Measurements from ENCODE around the gene JARID2.

JARID2 gene

DNA sequence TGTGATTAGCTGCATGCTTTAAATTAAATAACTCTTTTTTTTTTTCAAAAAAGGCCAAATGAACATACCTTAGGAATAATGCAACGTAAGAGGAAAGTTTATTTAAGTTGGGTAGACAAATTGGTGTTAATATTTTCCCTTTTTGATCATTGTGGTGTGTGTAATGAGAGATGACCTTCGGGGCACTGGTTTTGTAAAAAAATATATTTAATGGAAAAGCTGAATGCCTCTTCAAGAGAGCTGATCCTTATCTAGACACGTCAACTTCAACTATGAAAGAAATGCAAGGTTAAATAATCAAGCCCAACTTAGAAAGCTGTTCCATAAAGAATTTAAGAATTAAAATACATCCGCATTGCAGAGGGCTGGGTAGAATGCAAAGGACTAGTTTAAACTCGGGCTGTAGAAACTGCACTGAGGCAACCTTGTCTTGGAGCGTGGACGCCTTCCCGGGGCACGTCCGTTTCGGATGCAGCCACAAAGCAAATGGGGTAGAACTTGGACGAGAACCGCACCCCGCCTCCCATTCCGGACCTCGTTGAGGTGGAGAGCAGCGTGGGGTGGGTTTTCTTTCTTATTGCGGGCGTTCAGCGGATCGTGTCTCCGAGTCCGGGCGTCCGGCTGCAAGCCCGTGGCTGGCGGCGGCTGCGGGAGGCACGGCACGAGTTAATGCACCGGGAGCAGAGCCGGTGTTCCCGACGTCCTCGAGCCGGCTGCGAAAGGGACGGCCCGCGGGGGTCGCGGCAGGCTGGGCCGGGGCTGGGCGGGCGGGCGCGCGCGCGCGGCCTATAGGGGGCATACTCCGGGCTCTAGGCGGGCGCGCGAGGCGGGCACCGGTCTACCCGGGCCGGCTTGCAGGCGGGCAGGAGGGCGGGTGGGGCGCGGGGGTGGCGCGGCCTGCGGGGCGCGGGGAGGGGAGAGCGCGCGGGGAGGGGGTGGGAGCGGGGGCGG lies 1.9 kb downstream of the JARID2 start:
- DNase-seq: peak; percentile 58

DNA sequence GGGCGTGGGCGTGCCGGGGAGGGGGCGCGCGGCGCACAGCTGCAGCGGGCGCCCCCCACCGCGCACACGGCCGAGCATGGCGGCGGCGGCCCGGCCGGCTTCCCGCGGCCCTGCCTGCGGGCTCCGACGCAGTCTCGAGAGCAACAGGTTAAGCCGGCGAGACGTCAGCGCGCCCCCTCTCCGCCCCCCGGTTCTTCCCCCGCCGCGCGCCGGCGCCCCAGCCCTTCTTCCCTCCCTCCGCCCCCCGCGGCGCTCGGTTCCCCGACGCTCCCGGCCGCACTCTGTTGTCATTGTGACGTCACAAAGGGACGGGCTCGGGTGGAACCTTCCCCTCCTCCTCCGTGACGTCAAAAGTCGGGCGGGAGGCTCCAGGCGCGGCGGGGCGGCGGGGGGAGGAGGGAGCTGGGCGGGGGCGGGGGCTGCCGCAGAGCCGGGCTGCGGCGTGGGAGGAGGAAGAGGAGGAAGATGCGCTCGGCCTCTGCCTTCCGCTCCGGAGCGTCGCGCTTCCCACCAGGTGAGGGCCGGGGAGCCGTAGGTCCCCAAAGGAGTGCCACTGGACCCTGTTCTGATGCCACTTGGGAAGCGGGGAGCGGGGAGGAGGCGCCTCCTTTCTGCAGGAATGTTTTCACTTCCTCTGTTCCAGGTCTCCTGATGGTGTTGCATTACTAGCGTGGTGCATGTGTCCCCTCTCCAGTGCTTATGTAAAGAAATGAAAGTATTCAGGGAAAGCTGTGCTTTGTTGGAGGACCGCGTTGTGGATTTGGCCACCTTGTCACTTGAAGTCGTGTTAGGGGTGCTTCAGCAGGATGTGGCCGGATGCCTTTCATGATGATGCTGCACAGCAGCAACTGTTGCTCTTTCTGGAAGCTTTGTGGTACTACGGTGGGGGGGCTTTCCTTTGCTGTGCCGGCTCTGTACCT lies 2.8 kb downstream of the JARID2 start:
- DNase-seq: peak; percentile 98

- DNase-seq: no peak
Measured at GRCh38 chr6:15249371-15250019, 3.6 kb downstream of the JARID2 start.

GRCh38 chr6:15250187-15251168 lies 4.6 kb downstream of the JARID2 start:
- DNase-seq: no peak

GRCh38 chr6:15252195-15252594 lies 6.3 kb downstream of the JARID2 start:
- DNase-seq: no peak

- DNase-seq: no peak
Measured at GRCh38 chr6:15253203-15254022, 7.5 kb downstream of the JARID2 start.

DNA sequence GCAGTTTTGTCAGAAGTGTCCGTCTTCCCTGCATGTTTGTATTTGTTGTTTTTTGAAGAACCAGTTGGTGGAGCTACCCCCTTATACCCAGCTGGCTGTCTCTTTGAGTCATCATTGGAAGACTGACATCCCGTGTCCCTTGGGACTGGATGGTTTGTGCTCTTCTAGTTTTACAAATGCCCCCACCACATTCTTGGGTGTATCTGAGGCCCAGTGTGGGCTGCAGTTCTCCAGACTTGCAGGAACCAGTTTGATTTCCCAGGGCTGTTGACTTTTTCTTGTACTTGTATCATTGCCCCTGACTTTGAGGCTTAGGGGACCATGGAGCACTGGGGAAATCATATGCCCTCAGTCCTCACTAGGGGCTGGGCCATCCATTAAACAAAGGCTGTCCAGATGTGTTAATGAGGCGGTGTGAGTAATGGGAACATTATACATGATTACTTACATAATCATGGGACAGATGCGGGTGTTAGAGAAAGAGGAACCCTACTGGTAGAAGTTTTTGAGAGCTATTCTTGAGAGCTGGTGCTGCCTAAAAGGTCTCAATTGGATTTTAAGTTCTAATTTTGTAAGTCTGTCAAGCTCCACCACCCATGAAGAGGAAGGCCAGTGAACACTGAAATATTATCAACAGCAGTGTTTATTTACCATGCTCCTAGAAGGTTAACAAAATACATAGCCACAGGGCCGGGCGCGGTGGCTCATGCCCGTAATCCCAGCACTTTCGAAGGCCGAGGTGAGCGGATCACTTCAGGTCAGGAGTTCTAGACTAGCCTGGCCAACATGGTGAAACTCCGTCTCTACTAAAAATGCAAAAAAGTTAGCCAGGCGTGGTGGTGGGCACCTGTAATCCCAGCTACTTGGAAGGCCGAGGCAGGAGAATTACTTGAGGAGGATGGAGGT lies 8.5 kb downstream of the JARID2 start:
- no peak for DNase-seq

GRCh38 chr6:15255481-15255880 lies 9.6 kb downstream of the JARID2 start:
- no peak for DNase-seq

GRCh38 chr6:15255909-15256395 lies 10.1 kb downstream of the JARID2 start:
- no peak for DNase-seq

GRCh38 chr6:15256538-15257271 lies 10.8 kb downstream of the JARID2 start:
- DNase-seq: no peak

- no peak for DNase-seq
Measured at GRCh38 chr6:15257357-15258132, 11.7 kb downstream of the JARID2 start.

GRCh38 chr6:15259766-15260098 lies 13.9 kb downstream of the JARID2 start:
- no peak for DNase-seq

DNA sequence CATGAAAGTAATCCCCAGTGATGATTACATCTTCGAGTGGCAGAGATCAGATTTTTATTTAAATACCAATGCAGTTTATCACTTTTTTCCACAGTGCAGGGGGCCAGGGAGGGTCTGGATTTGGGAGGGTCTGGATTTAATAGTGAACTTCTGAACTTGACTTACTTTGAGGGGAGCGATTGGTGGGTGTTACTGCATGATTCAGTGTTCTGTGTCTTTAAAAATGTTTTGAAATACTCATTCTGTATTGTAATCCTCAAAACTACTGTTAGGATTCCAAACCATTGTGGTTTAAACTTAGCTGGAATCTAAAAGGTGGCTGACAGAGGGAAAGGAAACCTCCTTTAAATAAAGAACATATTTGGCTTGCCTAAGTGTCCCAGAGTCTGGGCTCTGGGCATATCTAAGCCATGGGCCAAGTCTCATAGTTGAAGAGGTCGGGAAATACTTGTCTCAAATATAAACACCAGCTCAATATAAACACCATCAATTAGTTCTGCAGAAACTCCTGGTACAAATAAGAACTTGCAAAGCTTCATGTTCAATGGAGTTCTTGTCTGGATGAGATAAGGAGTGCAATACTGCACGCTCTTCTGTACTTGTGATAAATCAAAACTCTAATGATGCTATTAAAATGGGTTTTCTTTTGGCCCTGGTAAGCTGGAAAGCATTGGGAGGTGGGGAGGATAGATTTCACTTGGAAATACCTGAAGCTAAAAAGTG lies 14.4 kb downstream of the JARID2 start:
- no peak for DNase-seq

DNA sequence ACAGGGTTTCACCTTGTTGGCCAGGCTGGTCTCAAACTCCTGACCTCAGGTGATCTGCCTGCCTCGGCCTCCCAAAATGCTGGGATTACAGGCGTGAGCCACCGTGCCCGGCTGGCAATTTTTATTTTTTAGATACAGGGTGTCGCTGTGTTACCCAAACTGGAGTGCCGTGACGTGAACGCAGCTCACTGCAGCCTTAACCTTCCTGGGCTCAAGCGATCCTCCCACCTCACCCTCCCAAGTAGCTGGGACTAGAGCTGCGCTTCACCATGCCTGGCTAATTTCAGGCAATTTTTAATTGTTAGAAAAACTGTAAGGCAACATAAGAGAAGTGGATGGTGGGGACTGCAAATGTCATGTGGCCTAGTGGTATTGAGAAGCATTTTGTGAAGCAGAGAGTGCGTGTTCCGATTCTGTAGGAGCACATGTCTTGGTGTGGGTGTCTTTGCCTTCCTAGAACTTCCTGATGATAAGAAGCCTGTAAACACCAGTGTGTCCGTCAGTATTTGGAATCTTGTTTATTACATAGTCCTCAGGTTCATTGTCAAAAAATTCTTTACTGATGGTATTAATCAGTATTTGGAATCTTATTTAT lies 18.0 kb downstream of the JARID2 start:
- DNase-seq: no peak

- no peak for DNase-seq
Measured at GRCh38 chr6:15264412-15264811, 18.5 kb downstream of the JARID2 start.

DNA sequence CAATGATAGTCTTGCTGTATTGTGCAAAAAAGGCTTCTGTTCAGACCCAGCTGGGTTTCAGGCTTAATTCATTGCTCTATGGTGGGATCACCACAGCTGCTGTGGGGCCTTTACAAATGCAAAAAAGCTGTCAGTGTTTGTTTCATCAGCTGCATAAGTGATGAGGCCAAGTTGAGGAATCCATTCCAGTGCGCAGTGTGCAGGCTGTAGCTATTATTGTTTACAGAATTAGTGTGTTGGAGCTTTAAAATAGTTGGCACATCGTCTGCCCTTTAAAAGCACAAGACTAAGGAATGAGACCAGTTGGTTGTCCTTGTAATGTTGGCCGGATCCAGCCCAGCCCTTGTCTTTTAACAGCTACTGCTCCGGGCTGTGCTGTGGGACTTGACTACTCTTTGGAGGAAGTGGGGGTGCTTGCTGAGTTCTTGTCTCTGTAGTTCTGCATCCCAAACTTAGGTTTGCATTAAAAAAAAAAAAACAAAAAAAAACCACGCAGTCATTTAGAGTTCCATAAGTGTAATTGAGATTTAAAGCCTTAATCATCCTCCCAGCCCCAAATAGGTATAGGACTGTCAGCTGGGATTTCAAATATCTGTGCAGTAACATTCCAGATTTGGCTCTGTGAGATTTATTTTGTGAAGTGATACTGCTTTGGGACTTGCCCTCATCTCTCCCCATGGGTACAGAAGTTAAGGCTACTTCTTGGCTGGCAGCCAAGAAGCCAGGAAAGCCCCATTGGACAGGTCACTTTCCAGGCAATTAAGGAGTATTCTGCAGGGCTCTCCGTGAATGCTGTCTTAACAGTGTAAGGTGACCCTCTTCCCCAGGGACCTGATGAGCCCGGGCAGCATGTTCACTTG lies 19.3 kb downstream of the JARID2 start:
- DNase-seq: no peak
